Adipose tissue (tissue), 3 donors: Measurements from ENCODE around the gene ACYP1. TPM values are rescaled to one million over a fixed set of nuclear protein-coding genes. Genes with fewer than 3 reads are reported as not detected.

Experiments
- H3K27ac ChIP-seq: one replicate; pipeline ENCODE4 v1.5.1; 2013; ENCODE audit warnings: low read depth, low read length
- WGBS, 3 donors: extraction: QIAGEN DNeasy Blood & Tissue Kit; methylation state at CpG; one replicate each; pipeline ENCODE4 v1.1.7; 2013; 5-methylcytosine and 5-hydroxymethylcytosine counted together
- polyA plus RNA-seq, 3 donors: library from polyadenylated mRNA; stranded (reverse); fragments of 200-250 nt; gene quantifications; one replicate each; pipeline ENCODE4 v1.2.3, GENCODE V29; 2013
- donor health status: healthy with polysubstance abuse.
- donor health status: Bipolar disorder and iron deficiency.
- donor health status: healthy.

The ACYP1 gene
- polyA plus RNA-seq, 3 donors, result 6.8 to 19.5 (median 7.9) TPM

GRCh38 chr14:75047506-75047905 lies 16.3 kb downstream of the ACYP1 start:
- WGBS, 3 donors, result 87 to 90% (median 88%) methylated on average over 4 of the region's 4 CpGs
- no peak overlapping the region for H3K27ac ChIP-seq

GRCh38 chr14:75046899-75047298 lies 16.9 kb downstream of the ACYP1 start:
- no peak overlapping the region for H3K27ac ChIP-seq
- 93 to 97% (median 96%) methylated on average over 3 of the region's 3 CpGs for WGBS, 3 donors

- WGBS, 3 donors, result 87 to 96% (median 95%) methylated on average over 5 of the region's 5 CpGs
- H3K27ac ChIP-seq, result no peak overlapping the region
Measured at GRCh38 chr14:75046275-75046674, 17.5 kb downstream of the ACYP1 start.

- no peak overlapping the region for H3K27ac ChIP-seq
- 61 to 78% (median 66%) methylated on average over 8 of the region's 8 CpGs for WGBS, 3 donors
Measured at GRCh38 chr14:75044752-75045151, 19.1 kb downstream of the ACYP1 start.

GRCh38 chr14:75044322-75044721 lies 19.5 kb downstream of the ACYP1 start:
- 13 to 23% (median 21%) methylated on average over 2 of the region's 2 CpGs for WGBS, 3 donors
- no peak overlapping the region for H3K27ac ChIP-seq

GRCh38 chr14:75042035-75042434 lies 21.8 kb downstream of the ACYP1 start:
- 21 to 60% (median 53%) methylated on average over 6 of the region's 6 CpGs for WGBS, 3 donors
- no peak overlapping the region for H3K27ac ChIP-seq

- H3K27ac ChIP-seq, result no peak overlapping the region
- 34 to 96% (median 89%) methylated on average over 4 of the region's 4 CpGs for WGBS, 3 donors
Measured at GRCh38 chr14:75041613-75042012, 22.2 kb downstream of the ACYP1 start.

- H3K27ac ChIP-seq, result no peak overlapping the region
- 95 to 100% (median 98%) methylated on average over 2 of the region's 2 CpGs for WGBS, 3 donors
Measured at GRCh38 chr14:75040959-75041358, 22.9 kb downstream of the ACYP1 start.

GRCh38 chr14:75040507-75040906 lies 23.3 kb downstream of the ACYP1 start:
- 81 to 91% (median 84%) methylated on average over 1 of the region's 1 CpG for WGBS, 3 donors
- no peak overlapping the region for H3K27ac ChIP-seq

GRCh38 chr14:75032939-75033338 lies 30.9 kb downstream of the ACYP1 start:
- no peak overlapping the region for H3K27ac ChIP-seq
- 94 to 97% (median 95%) methylated on average over 2 of the region's 2 CpGs for WGBS, 3 donors

GRCh38 chr14:75030147-75030546 lies 33.7 kb downstream of the ACYP1 start:
- WGBS, 3 donors, result 0% methylated on average over 1 of the region's 1 CpG
- H3K27ac ChIP-seq, result no peak overlapping the region

GRCh38 chr14:75025876-75026275 lies 37.9 kb downstream of the ACYP1 start:
- WGBS, 3 donors, result 93 to 98% (median 94%) methylated on average over 2 of the region's 2 CpGs
- no peak overlapping the region for H3K27ac ChIP-seq

GRCh38 chr14:75025082-75025481 lies 38.7 kb downstream of the ACYP1 start:
- H3K27ac ChIP-seq, result no peak overlapping the region
- 49 to 78% (median 51%) methylated on average over 4 of the region's 4 CpGs for WGBS, 3 donors

- WGBS, 3 donors, result 90 to 93% (median 93%) methylated on average over 1 of the region's 1 CpG
- H3K27ac ChIP-seq, result no peak overlapping the region
Measured at GRCh38 chr14:75023108-75023507, 40.7 kb downstream of the ACYP1 start.

- WGBS, 3 donors, result 75 to 86% (median 78%) methylated on average over 8 of the region's 8 CpGs
- no peak overlapping the region for H3K27ac ChIP-seq
Measured at GRCh38 chr14:75022655-75023054, 41.2 kb downstream of the ACYP1 start.

- WGBS, 3 donors, result 32 to 94% (median 86%) methylated on average over 3 of the region's 3 CpGs
- H3K27ac ChIP-seq, result no peak overlapping the region
Measured at GRCh38 chr14:75018694-75019093, 45.1 kb downstream of the ACYP1 start.

GRCh38 chr14:75016815-75017214 lies 47.0 kb downstream of the ACYP1 start:
- H3K27ac ChIP-seq, result no peak overlapping the region
- WGBS, 3 donors, result 94 to 97% (median 96%) methylated on average over 3 of the region's 3 CpGs

GRCh38 chr14:75015496-75015895 lies 48.3 kb downstream of the ACYP1 start:
- 85 to 90% (median 89%) methylated on average over 5 of the region's 5 CpGs for WGBS, 3 donors
- no peak overlapping the region for H3K27ac ChIP-seq

- no peak overlapping the region for H3K27ac ChIP-seq
- WGBS, 3 donors, result 72 to 81% (median 80%) methylated on average over 6 of the region's 6 CpGs
Measured at GRCh38 chr14:75013290-75013689, 50.5 kb downstream of the ACYP1 start.

- no peak overlapping the region for H3K27ac ChIP-seq
- 59 to 75% (median 68%) methylated on average over 4 of the region's 4 CpGs for WGBS, 3 donors
Measured at GRCh38 chr14:75011356-75011994, 52.3 kb downstream of the ACYP1 start.
